ENCODE data around the gene MYT1.

DNA sequence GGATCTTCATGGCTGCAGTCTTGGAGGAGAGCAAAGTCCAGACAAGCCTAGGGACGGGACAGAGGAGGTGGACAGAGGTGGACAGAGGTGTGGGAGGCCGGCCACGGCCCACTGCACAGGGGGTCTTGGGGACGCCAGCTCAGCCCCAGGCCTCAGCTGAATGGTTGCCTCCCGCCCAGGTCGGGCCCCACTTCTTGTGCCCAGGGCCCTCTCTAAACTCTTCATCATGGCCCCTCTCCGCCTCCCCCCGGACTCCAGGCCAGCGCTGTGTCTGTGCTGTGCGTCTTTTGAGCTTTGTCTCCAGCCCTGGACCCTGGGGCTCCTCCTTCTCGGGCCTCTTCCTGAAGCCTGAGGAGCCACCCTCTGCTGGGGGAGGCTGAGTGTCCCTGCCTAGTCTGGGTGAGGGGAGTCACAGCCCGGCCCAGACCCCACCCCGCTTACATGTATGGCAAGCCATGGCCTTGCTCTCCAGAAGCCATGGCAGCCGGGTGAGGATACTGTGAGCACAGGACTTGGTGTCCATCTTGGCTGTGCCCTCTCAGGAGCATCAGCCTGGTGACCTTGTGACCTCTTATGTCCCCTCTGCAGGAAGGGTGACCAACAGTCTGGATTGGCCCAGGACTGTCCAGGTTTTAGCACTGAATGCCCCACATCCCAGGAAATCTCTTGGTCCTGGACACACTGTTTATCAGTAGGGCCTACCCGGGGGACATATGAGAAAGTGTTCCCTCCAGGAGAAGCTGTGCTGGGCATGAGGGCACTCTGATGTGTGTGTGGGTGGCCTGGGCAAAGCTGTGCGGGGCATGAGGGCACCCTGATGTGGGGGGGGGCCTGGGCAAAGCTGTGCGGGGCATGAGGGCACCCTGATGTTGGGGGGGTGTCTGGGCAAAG, 47.5 kb upstream of the MYT1 start:
- TF ChIP-seq SUZ12 (IDR thresholded peaks at IDR 0.05) (no peak), SP1 (IDR thresholded peaks at IDR 0.05) (no peak), LEF1 (IDR thresholded peaks at IDR 0.05; ENCODE audit: borderline replicate concordance) (no peak), ZNF384 (IDR thresholded peaks at IDR 0.05) (no peak), HDGF (IDR thresholded peaks at IDR 0.05; ENCODE audit: borderline replicate concordance) (no peak), FOXK2 (IDR thresholded peaks at IDR 0.05) (no peak), L3MBTL2 (conservative IDR thresholded peaks at IDR 0.05) (no peak)

Measured in HEK293T (cell line).